T-helper 2 cell (primary cell): ENCODE measurements around the gene PLA2G4F.

ENCODE experiments used
- DNase-seq, 5 experiments: peaks; one replicate each; pipeline versions ENCODE4 v3.0.0 to v3.0.0-alpha.2; 2012 to 2022
- total RNA-seq, 2 donors: gene quantifications; one replicate each; lab custom pipeline; 2026; lab: John Stamatoyannopoulos, UW

PLA2G4F gene, protein sequence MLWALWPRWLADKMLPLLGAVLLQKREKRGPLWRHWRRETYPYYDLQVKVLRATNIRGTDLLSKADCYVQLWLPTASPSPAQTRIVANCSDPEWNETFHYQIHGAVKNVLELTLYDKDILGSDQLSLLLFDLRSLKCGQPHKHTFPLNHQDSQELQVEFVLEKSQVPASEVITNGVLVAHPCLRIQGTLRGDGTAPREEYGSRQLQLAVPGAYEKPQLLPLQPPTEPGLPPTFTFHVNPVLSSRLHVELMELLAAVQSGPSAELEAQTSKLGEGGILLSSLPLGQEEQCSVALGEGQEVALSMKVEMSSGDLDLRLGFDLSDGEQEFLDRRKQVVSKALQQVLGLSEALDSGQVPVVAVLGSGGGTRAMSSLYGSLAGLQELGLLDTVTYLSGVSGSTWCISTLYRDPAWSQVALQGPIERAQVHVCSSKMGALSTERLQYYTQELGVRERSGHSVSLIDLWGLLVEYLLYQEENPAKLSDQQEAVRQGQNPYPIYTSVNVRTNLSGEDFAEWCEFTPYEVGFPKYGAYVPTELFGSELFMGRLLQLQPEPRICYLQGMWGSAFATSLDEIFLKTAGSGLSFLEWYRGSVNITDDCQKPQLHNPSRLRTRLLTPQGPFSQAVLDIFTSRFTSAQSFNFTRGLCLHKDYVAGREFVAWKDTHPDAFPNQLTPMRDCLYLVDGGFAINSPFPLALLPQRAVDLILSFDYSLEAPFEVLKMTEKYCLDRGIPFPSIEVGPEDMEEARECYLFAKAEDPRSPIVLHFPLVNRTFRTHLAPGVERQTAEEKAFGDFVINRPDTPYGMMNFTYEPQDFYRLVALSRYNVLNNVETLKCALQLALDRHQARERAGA
- total RNA-seq = 0 reads per million in 2 donors

DNA sequence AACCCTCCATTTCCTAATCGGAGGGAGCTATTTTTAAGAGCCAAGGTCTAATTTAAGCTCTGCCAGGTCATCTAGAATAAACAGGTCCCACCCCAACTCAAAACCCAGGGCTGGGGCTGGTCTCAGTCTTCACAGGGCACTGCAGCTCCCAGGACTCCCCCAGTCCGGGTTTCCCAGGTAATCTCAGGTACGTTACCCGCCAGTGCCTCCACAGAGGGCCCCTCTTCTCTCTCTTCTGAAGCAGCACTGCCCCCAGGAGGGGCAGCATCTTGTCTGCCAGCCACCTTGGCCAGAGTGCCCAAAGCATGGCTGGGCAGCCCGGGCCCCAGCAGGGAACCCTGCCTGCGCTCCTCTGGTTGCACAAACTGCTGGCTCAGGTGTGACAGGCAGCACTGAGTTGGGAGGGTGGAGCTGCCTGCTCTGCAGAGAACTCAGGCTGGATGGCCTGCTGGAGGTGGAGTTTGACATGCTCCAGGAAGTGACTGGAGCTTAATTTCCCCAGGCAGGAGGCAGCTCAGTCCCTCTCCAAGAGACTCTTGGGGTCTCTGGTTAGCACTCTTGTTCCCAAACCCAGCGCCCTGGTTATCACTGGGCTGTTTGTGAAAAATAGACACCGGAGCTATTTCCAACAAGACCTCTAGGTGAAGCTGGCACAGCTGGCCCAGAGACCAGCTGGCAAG is at the start of gene PLA2G4F:
TSS of gene PLA2G4F (minus strand) at position 394 of the 680 bp plus-strand sequence. CDS start at position 307, 87 bp downstream.
- no peak for DNase-seq

DNA sequence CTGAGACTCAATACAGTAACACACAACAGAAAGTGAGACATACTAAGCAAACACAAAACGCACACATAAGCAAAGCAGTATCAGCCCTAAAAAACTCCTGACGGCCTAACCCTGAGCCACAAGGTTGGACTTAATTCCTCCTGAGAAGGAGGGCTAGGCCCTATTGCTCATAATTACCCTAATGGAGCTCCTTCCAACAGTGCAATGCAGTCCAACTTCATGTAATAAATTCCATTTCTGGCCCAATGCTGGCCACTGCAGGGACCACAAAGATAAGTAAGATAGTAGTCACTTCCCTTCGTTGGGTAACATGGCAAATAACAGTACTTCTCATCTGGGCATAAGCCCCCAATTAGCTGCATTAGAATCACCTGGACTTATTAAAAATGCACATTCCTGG is 47.5 kb upstream of the PLA2G4F start:
- no peak for DNase-seq

DNA sequence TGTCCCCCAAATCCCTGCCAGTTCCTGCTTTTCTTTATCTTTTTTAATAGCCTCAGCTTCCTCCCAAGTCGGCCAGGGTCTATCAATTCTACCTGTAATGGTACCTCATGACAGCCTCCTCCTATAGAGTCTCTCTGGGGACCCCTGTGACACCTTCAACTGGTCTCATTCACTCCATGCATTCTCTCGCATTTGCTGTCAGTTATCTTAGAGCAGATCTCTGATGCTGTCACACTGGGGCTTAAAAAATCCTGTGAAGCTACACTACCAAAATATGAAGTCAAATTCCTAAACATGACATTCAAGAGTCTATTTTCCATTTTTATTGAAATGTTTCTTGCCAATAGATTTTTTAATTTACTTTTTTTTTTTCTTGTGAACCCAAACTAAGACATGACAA is 46.2 kb upstream of the PLA2G4F start:
- DNase-seq = no peak

DNA sequence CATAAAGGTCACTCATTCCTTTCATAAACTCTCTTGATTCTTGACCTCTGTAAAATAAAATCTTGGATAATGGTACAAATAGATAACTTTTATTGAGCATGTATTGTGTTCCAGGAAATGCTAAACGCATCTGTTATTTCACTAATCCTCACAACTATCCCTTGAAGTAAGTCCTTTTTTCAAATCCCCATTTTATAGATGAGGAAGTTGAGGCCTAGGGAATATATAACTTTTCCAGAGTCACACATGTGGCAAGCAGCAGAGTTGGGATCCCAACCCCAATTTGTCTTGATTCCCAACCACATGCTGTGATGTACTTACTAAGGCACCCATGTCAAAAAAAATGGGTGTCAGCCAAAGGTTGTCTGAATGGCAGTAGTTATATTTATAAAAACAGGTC is 45.4 kb upstream of the PLA2G4F start:
- DNase-seq = no peak

DNA sequence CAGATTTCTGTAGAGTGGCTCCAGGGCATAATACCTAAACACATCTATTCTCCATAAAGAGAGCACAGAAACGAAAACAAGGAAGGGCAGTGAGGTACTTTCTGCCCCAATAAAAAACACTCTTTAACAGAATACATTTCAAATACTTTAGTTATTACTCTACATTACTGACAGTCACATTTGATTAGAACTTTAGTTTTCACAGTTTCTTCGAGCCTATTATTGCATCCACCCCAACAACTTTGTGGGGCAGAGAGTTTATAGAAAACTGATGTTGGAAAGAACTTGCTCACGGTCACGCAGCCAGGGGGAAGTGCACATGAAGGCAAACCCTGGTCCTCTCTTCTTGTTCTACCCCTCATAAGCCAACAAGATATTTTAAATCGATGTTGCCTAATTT is 42.7 kb upstream of the PLA2G4F start:
- DNase-seq = no peak

DNA sequence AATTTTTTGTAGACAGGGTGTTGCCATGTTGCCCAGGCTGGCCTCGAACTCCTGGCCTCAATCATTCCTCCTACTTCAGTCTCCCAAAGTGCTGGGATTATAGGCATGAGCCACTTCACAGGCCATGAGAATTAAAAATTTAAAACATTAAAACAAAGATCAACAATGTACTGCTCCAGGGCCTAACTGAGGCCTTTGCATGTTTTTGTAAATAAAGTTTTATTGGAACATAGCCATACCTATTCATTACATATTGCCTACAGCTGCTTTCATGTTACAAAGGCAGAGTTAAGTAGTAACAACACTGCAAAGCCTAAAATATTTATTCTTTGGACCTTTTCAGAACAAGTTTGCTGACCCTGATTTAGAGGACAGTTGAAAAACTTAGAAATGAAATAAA is 42.1 kb upstream of the PLA2G4F start:
- DNase-seq = no peak

DNA sequence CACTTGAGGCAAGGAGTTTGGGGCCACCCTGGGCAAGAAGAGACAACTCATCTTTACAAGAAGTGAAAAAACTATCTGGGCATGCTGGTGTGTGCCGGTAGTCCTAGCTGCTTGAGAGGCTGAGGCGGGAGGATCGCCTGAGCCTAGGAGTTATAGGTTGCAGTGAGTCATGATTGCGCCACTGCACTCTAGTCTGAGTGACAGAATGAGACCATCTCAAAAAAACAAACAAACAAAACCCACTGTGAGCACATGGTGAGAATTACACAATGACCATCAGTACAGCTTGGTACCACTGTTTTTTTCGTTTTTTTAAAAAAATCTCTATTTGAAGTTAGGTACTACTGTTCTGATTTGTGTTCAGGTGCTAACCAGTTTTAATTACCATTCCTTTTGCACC is 38.1 kb upstream of the PLA2G4F start:
- no peak for DNase-seq

DNA sequence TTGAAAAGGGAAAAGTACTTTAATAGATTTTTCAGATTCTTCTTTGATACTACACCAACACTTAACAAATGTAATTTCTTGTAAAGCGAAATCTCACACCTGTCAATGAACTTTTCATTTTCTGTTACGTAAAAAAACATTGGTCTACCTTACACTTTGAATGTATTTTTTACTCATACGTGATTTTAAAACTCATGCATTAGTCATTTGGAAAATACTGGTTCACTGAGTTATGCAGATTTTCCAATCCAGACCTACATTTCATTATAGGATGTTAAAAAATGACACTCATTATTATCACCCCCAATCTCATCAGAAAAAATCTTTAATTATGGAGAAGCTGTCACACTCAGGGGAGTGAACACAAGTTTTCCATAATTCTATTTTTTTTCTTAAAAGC is 36.9 kb upstream of the PLA2G4F start:
- DNase-seq = peak in 1 of 5 experiments; percentile 34

DNA sequence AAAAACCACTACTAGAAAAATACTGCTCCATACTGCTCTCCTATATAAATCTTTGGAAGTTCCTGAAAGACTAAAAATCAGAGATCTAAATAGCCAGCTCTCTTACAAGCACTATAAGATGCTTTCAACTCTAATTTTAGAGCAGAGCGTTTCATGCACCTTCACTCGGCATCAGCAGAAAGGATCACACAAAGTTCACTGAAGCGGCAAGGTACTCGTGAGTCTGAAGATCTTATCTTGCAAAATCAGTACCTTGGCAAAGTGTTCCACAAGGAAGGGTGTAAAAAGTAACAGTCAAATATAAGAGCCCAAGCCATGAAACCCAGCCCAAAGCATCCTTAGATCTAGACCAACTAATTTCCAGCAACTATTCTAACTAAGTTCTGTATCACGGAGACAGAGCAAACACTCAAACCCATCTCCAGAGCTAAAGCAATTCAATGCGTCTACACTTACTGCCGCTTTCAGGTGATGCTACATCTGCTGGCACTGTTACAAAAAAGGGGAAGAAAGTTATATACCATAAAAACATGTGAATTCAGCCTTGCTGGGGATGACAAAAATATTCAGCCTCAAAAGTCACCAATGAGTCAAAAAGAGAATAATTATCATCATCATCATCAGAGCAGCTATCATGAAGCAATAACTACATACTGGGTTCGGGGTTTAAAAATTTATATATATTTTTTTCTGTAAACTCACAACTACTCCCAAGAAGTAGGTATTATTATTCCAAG is 35.3 kb upstream of the PLA2G4F start:
- DNase-seq = peak in 1 of 5 experiments; percentile 61

DNA sequence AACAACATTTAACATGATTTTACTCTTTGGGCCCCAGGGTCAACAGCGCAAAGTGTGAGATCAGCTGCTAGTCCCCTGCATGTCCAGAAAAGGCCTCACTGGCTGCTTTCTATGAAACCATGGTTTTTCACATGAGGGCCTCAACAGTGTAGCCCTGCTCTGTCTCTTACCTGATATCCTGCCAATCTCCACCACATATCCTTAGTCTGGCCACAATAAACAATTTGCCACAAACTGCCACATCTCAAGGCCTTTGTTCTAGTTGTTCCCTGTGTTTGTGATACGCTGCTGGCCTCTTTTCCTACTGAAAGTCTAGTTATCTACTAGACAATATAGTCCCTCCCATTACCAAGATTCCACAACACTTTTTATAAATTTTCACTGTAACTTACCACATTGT is 33.9 kb upstream of the PLA2G4F start:
- DNase-seq = peak in 1 of 5 experiments; percentile 75

DNA sequence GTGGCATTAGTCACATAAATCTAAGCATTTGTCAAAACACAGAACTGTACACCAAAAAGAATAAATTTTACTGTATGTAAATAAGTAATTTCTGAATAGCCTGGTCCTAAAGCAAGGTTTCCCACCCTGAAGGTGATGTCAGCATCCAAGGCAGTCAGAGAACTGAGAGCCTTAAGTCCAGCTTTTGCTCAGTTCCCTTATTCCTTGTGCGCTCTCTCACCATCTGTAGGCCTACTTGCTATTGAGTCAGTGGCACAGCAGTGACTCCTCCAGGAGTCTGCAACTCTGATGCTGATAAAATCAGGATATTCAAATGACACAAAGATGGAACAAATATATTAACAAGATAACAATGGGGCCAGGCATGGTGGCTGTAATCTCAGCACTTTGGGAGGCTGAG is 29.4 kb upstream of the PLA2G4F start:
- DNase-seq = no peak

DNA sequence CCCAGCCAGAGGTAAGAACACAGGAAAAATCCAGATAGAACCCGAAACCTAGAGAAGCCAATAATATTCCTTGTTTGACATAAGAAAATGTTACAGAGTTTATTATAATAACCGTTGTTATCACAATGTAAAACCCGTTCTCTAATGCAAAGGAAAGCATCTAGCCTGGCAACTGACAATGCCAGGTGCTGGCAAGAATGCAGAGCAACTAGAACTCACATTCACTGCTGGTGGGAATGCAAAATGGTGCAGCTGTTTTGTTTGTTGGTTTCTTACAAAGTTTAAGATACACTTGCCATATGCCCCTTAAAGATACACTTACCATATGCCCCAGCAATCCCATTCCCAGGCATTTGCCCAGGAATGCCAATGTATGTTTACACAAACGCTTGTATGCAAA is 28.3 kb upstream of the PLA2G4F start:
- DNase-seq = no peak

DNA sequence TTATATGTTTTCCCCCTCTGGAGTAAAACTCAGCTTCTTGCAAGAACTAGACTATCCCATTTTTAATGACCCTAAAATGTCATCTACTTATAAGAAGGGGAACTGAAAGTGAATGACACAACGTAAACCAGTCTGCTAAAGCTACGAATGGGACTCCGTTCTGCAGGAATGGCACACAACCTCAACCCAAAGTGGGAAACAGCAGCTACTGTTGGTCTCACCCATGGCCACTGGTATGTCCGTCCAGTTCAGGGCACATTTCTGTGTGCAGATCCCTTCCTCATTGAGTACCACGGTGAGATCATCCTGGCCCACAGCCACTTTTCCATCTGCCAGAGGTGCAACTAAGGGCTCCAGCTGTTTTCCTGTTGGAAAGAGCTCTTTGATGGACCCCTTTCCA is 27.9 kb upstream of the PLA2G4F start:
- no peak for DNase-seq

DNA sequence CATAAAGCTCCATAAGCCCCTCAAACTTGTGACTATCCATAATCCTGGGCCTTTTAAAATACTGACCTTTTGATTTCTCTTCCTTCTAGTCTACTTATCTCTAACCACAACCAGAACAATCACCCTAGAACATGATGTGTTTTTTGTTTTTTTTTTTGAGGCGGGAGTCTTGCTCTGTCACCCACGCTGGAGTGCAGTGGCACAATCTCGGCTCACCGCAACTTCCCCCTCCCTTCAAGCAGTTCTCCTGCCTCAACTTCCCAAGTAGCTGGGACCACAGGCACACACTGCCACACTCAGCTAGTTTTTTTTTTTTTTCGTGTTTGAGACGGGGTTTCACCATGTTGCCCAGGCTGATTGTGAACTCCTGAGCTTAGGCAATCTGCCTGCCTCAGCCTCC is 26.5 kb upstream of the PLA2G4F start:
- DNase-seq = no peak

DNA sequence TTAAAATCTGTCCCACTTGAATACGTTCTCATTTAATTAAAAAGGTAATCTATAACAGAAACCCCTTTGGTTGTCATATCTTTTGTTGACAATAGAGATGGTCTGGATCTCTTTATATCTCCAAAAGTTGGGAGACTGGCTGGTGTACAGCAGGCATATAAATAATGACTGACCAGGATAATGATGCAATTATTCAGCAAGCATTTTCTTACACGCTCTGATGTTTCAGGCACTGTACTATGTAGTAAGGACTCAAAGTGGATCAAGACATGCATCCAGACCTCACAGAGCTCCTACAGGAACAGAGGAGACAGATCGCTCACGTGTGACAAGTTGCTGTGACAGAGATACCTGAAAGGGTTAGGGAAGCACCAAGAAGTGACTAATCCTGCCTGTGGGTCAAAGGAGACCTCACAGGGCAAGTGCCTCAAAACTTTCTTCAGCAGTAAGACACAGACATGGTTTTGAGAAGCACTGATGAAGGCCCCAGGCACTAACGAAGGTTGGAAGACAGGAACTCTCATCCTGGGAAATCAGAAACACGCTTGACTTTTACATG is 26.0 kb upstream of the PLA2G4F start:
- DNase-seq = no peak

DNA sequence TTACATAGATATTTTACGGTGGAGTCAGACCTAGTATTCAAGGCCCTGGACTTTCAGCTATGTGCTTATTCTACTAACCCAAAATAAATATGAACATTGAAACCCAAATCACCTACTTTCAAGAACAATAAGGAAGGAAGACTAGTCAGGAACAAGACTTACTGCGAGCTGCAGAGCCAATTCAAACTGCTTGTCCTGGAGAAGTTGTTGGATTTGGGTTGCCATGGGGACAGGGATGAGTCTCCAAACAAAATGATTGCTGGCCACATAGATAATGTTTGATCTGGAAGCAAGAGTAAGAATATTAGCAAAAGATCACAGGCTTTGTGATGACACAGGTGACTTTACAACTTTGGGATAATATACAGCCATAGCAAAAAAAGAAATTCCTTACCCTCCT is 21.6 kb upstream of the PLA2G4F start:
- DNase-seq = no peak

DNA sequence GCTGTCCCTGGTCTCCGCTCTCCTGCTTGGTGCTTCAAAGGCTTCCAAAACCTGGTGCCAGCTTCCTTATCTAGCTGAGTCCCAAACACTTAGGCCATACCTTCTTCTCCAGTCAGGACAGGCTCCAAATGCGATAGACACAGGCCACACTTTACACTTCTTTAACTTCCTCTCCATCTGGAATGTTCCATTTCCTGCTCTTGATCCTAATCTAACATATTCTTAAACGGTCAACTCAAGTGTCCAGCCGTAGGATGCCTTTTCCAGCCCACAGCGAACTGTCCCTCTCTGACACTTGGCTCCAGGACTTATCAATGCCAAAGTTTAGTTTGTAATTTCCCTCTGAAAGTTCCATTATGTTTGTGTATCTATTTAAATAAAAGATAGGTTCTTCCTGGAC is 19.2 kb upstream of the PLA2G4F start:
- no peak for DNase-seq

DNA sequence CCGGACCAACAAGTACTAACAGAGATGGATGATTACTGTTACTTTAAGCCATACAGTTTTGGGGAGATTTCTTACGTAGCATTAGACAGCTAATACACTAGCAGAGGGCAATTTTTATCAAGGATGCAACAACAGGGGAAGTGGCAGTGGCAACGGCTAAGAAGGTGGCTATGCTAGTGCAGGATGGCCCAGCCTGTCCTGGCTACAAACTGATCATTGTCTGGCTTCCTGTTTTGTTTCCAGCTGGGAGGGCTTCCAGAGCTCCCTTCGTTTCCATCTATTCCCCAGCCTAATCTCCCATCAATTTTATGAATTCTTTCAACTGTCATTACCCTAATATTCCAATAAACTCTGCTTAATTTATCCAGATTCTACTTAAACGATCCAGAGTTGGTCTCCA is 16.0 kb upstream of the PLA2G4F start:
- no peak for DNase-seq

DNA sequence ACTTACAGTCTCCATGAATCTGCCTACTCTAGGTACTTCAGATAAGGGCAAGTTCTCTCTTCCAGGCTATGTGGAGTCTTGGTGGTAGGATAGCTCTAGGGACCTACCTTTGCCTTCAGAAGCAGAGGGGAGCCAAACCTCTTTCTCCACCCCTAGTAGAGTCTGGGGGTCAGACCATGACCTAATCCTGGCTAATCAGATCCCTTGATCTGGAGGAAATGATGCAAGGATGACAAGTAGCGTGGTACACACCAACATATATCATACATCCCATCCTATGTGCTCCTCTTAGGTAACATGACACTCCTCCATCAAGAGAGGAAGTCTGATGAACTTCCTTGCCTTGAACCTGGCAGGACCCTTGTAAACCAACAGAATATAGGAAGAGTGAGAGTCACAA is 15.4 kb upstream of the PLA2G4F start:
- DNase-seq = no peak

DNA sequence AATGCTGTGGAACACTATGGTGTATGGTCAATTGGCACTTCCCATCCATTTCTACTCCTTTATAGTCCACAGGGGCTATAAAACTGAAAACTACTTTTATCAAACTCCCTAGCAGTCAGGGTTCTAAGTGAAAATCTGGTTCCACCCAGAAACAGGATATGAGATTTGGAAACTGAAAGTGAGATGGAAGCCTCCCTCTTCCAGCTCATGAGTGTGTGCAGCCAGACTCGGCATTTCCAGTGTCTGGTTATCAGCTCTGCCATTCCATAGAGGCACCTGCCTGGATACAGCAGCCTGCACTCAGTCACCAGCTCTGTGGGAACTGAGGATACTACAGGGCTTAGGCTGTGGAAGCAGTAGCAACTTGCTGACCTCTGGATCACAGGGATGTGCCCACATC is 14.7 kb upstream of the PLA2G4F start:
- peak in 1 of 5 experiments; percentile 20 for DNase-seq

DNA sequence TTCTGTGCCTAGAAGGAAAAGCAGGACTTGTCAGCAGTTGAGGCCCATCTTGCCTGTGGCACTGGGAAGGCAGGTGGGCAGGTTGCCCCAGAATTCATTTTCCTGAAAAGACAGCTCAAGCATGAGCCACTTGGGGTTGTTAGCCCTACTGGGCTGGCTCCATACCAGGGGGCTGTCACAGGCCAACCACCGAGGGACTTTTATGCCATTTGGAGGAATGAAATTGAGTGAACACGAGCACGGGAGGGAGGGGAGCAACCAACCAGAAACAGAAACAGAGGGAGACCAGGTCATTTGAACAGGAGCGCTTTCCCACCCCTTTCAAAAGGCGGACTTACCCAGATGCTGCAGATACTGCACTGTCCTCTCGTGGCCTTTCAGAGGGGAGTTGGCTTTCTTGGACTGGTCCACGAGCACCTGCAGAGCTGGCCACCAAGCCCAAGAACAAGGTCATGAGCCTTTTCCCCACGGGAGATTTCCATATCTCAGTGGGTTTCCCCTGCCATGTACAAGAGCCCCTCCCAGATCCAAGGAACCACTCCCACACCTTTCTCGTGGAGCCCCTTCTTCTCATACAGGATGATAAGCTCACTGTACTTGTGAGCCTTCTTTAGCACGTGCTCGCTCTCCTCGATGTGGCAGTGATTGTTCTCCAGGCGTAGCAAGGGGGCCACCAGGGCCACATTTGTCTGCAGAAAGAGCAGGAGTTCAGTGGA is 9.9 kb upstream of the PLA2G4F start:
- DNase-seq = no peak

DNA sequence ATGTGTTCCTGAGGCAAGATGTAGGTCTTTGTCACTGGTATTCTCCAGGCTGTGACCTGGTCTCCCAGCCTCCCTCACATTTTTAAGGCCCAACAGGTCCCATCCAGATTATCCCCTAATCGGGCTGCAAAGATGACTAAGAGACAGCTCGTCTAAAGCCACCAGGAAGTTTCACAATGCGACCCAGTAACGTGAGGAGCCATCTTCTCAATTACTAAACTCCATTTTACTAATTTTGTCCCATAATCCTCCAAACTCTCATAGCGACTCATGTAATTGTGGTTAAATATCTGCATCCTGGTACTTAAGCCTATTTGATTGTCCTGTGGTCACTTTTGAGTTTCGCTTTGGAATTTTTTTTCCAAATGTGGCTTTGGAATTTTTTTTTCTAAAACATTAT is 8.7 kb upstream of the PLA2G4F start:
- no peak for DNase-seq
